A549 (cell line): ENCODE results near the gene SPOP. TPM values are rescaled to one million over a fixed set of nuclear protein-coding genes. Genes with fewer than 3 reads are reported as not detected.
A peak's percentile ranks its signal among the peaks of the same experiment; 100 is the strongest.

Experiments used
- ATAC-seq, 2 experiments: fragments of 200-7000 bp in 1 of 2; fragments of >200 bp in 1 of 2; cut with Nextera tagmentation in 1 of 2; cut with Tn5 transposase in 1 of 2; 3 replicates each; pipeline versions ENCODE4 v1.8.0 to v1.9.1; 2018 to 2020; ENCODE audit warnings: mild to moderate bottlenecking in 1 of 2, moderate library complexity in 1 of 2
- CTCF ChIA-PET: fragments of 300-600 bp; sonication (Branson Sonifier 250); formaldehyde crosslinking; extraction: SDS; loops from one replicate; lab custom pipeline; 2021; ENCODE audit warnings: antibody characterized with exemption, inconsistent platforms; lab: Yijun Ruan, JAX
- POLR2A ChIA-PET: fragments of 350-600 bp; formaldehyde crosslinking; extraction: SDS; loops from one replicate; lab custom pipeline; 2021; ENCODE audit warnings: antibody characterized with exemption, inconsistent platforms; lab: Yijun Ruan, JAX
- DNase-seq, 2 experiments: peaks; one replicate each; pipeline versions ENCODE4 v3.0.0 to v3.0.0-alpha.2; 2011 to 2016; ENCODE audit warnings: low read depth in 1 of 2, low spot score in 1 of 2
- FAIRE-seq: peaks from 2 replicates; lab custom pipeline; 2011; peaks lifted over from hg19 to GRCh38; lab: Jason Lieb, UNC
- H3K27ac ChIP-seq, 2 experiments: fragments of >200 bp; sonication (Bioruptor Twin); formaldehyde crosslinking; 3 replicates each; pipeline ENCODE4 v1.5.1; 2016 to 2017
- H3K4me1 ChIP-seq: fragments of >200 bp; sonication (Bioruptor Twin); formaldehyde crosslinking; 3 replicates; pipeline ENCODE4 v1.6.1; 2016
- H3K4me2 ChIP-seq: fragments of >200 bp; sonication (Bioruptor Twin); formaldehyde crosslinking; 3 replicates; pipeline ENCODE4 v1.6.1; 2016
- H3K4me3 ChIP-seq: fragments of >200 bp; sonication (Bioruptor Twin); formaldehyde crosslinking; 3 replicates; pipeline ENCODE4 v1.5.1; 2016
- H3K9me3 ChIP-seq: fragments of >200 bp; sonication (Bioruptor Twin); formaldehyde crosslinking; 3 replicates; pipeline ENCODE4 v1.6.1; 2016
- CHD2 ChIP-seq: fragments of 150-350 bp; IDR thresholded peaks from 2 replicates; pipeline ENCODE4 v1.6.1; 2014; ENCODE audit warnings: low read length; ENCODE audit not compliant: partially characterized antibody
- E2F6 ChIP-seq: IDR thresholded peaks from 2 replicates; pipeline ENCODE4 v1.6.1; 2012; ENCODE audit warnings: low read depth, borderline replicate concordance
- EHF ChIP-seq: fragments of 250-450 bp; sonication (Bioruptor Pico); IDR thresholded peaks from 2 replicates; pipeline ENCODE4 v1.5.0; 2020; ENCODE audit warnings: mild to moderate bottlenecking
- FOSB ChIP-seq: fragments of 250-450 bp; sonication (Bioruptor Pico); IDR thresholded peaks from 2 replicates; pipeline ENCODE4 v1.5.0; 2020; ENCODE audit warnings: mild to moderate bottlenecking, moderate library complexity
- FOSL2 ChIP-seq, 2 experiments: fragments of 450-650 bp in 1 of 2; fragments of >200 bp in 1 of 2; sonication (Bioruptor Twin) in 1 of 2; formaldehyde crosslinking; IDR thresholded peaks; 2 replicates each; pipeline versions ENCODE4 v1.5.0 to v1.6.1; 2016 to 2020; ENCODE audit warnings: mild to moderate bottlenecking in 1 of 2, moderate library complexity in 1 of 2
- JUNB ChIP-seq: fragments of >200 bp; sonication (Bioruptor Twin); formaldehyde crosslinking; IDR thresholded peaks from 2 replicates; pipeline ENCODE4 v1.6.1; 2016
- KDM5A ChIP-seq: fragments of 200-600 bp; sonication (generic); IDR thresholded peaks from 2 replicates; pipeline ENCODE4 v1.6.1; 2016; ENCODE audit warnings: antibody characterized with exemption, mild to moderate bottlenecking
- MAFK ChIP-seq: fragments of 450-650 bp; IDR thresholded peaks from 2 replicates; pipeline ENCODE4 v1.6.1; 2014; ENCODE audit not compliant: partially characterized antibody
- MYC ChIP-seq: IDR thresholded peaks from 2 replicates; pipeline ENCODE4 v1.6.1; 2012; ENCODE audit warnings: mild to moderate bottlenecking, inconsistent platforms, low read length, improper control_type of control experiment, borderline replicate concordance
- PBX3 ChIP-seq: IDR thresholded peaks from 2 replicates; pipeline ENCODE4 v1.6.1; 2012
- REST ChIP-seq: fragments of 200-600 bp; sonication (generic); IDR thresholded peaks from 2 replicates; pipeline ENCODE4 v1.6.1; 2016; ENCODE audit warnings: antibody characterized with exemption, mild to moderate bottlenecking, moderate library complexity
- SMC3 ChIP-seq: fragments of >200 bp; sonication (Bioruptor Twin); formaldehyde crosslinking; IDR thresholded peaks from 3 replicates; pipeline ENCODE4 v1.6.1; 2018; ENCODE audit warnings: inconsistent platforms
- SREBF2 ChIP-seq: fragments of 450-650 bp; IDR thresholded peaks from 2 replicates; pipeline ENCODE4 v1.6.1; 2014; ENCODE audit warnings: mild to moderate bottlenecking, moderate library complexity
- TFCP2L1 ChIP-seq: fragments of 250-450 bp; sonication (Bioruptor Pico); IDR thresholded peaks from 2 replicates; pipeline ENCODE4 v1.5.0; 2021; ENCODE audit warnings: mild to moderate bottlenecking
- TP53 ChIP-seq: fragments of 250-450 bp; sonication (Bioruptor Pico); IDR thresholded peaks from 2 replicates; pipeline ENCODE4 v1.5.0; 2021; ENCODE audit warnings: mild to moderate bottlenecking, moderate library complexity
- USF2 ChIP-seq: fragments of 450-650 bp; IDR thresholded peaks from 2 replicates; pipeline ENCODE4 v1.6.1; 2014; ENCODE audit warnings: antibody characterized with exemption
- ZFP36 ChIP-seq: fragments of 450-650 bp; IDR thresholded peaks from 2 replicates; pipeline ENCODE4 v1.6.1; 2014; ENCODE audit warnings: borderline replicate concordance; ENCODE audit not compliant: partially characterized antibody
- WGBS: methylation state at CpG from one replicate; pipeline ENCODE4 v1.1.6; 2017; ENCODE audit errors: missing lambda C conversion rate; 5-methylcytosine and 5-hydroxymethylcytosine counted together
- polyA plus RNA-seq, 4 experiments: library from polyadenylated mRNA; depleted of rRNA in 3 of 4; stranded (reverse); fragments of >200 nt; fragmentation: RNase III in 1 of 4; extraction: RNeasy Plus Mini Kit Qiagen cat#74134 plus additional on column Dnase treatment in 1 of 4; gene quantifications; 2 replicates in 3 of 4; 3 replicates in 1 of 4; pipeline ENCODE4 v1.2.3, GENCODE V29; 2011 to 2017

SPOP gene
- polyA plus RNA-seq, 2 of the 4 experiments (the other 2 are of a cell fraction) = 49.5 to 57.2 TPM

GRCh38 chr17:49576917-49577649 lies 100.8 kb downstream of the SPOP start:
- FAIRE-seq (no peak), ATAC-seq (peak in 1 of 2 experiments; percentile 6; a peak in 3 of 6 replicates), DNase-seq (no peak)
- H3K4me3 ChIP-seq = peak overlapping the region; percentile 53
- POLR2A ChIA-PET = no interaction called here
- 63% methylated on average over 22 of the region's 22 CpGs for WGBS
- CTCF ChIA-PET = interaction anchor here (1.1 to 40.8 kb wide), 13 partner anchors 7 to 420 kb away, joined by 3 to 2008 read pairs (median 17); partner anchors contain the start of gene SLC35B1
- H3K9me3 ChIP-seq = no peaks in the 10 kb centered on the region
- H3K4me1 ChIP-seq = peaks cover 4% of the 10 kb centered on the region; the same call in 1 of the 3 replicates
- H3K27ac ChIP-seq = peak overlapping the region in 1 of 2 experiments; percentile 73; a peak in 3 of 6 replicates
- TF ChIP-seq SREBF2 = no peak
- no peak for TF ChIP-seq E2F6
- no peak for TF ChIP-seq TP53 (CRISPR knock-in tag)
- TF ChIP-seq MAFK = no peak
- no peak for TF ChIP-seq SMC3
- TF ChIP-seq PBX3 = no peak
- no peak for TF ChIP-seq EHF
- no peak for TF ChIP-seq TFCP2L1 (CRISPR knock-in tag)
- TF ChIP-seq CHD2 = no peak
- TF ChIP-seq REST = no peak
- no peak for TF ChIP-seq FOSL2 (IDR thresholded peaks at IDR 0.05)
- TF ChIP-seq FOSL2 (CRISPR knock-in tag; IDR thresholded peaks at IDR 0.05) = no peak
- TF ChIP-seq KDM5A = no peak
- no peak for TF ChIP-seq USF2
- no peak for TF ChIP-seq MYC
- no peak for TF ChIP-seq JUNB
- no peak for TF ChIP-seq FOSB (CRISPR knock-in tag)
- no peak for TF ChIP-seq ZFP36
- peak overlapping the region; percentile 98 for H3K4me2 ChIP-seq
